CD4-positive, alpha-beta memory T cell (primary cell): ENCODE measurements around the gene APOA1. TPM values are rescaled to one million over a fixed set of nuclear protein-coding genes. Genes with fewer than 3 reads are reported as not detected.

Source experiments
- CTCF ChIA-PET: fragments of 350-600 bp; sonication (Branson Sonifier 250); formaldehyde crosslinking; loops from one replicate; lab custom pipeline; 2021; ENCODE audit warnings: inconsistent platforms; ENCODE audit not compliant: partially characterized antibody; lab: Charles Lee
- POLR2A ChIA-PET: fragments of 350-600 bp; sonication (Branson Sonifier 250); formaldehyde crosslinking; loops from one replicate; lab custom pipeline; 2021; ENCODE audit not compliant: partially characterized antibody; lab: Charles Lee
- DNase-seq, 5 donors: peaks; one replicate each; pipeline versions ENCODE4 v3.0.0 to v3.0.0-alpha.2; 2020 to 2022; ENCODE audit warnings: mixed read lengths in 1 of 5
- H3K27ac ChIP-seq: one replicate; pipeline ENCODE4 v1.7.0; 2013; ENCODE audit warnings: low read depth, low read length
- H3K27me3 ChIP-seq: 2 replicates; pipeline ENCODE4 v1.7.0; 2013; ENCODE audit warnings: mild to moderate bottlenecking, low read length, moderate library complexity; ENCODE audit not compliant: insufficient read depth
- H3K36me3 ChIP-seq: 2 replicates; pipeline ENCODE4 v1.7.0; 2013; ENCODE audit warnings: mild to moderate bottlenecking, low read length, moderate library complexity; ENCODE audit not compliant: insufficient read depth
- H3K4me1 ChIP-seq: 2 replicates; pipeline ENCODE4 v1.7.0; 2013; ENCODE audit warnings: mild to moderate bottlenecking, low read length, moderate library complexity; ENCODE audit not compliant: insufficient read depth
- H3K4me3 ChIP-seq, 2 donors: one replicate each; pipeline ENCODE4 v1.7.0; 2013; ENCODE audit warnings: low read length in 2 of 2, mild to moderate bottlenecking in 1 of 2
- H3K9me3 ChIP-seq, 2 donors: one replicate each; pipeline ENCODE4 v1.7.0; 2013; ENCODE audit warnings: low read length in 2 of 2, control low read depth in 1 of 2; ENCODE audit not compliant: control insufficient read depth in 1 of 2
- H3K27ac Mint-ChIP-seq, 7 donors: one replicate each; pipeline ENCODE4 v1.8.0; 2020 to 2021; ENCODE audit warnings: mixed read lengths in 7 of 7, mild to moderate bottlenecking in 6 of 7, inconsistent platforms in 3 of 7, moderate library complexity in 3 of 7
- H3K27me3 Mint-ChIP-seq, 2 donors: one replicate each; pipeline ENCODE4 v1.8.0; 2020 to 2021; ENCODE audit warnings: mixed read lengths in 2 of 2
- H3K36me3 Mint-ChIP-seq, 2 donors: one replicate each; pipeline ENCODE4 v1.8.0; 2020 to 2021; ENCODE audit warnings: mixed read lengths in 2 of 2, inconsistent platforms in 1 of 2, mild to moderate bottlenecking in 1 of 2
- H3K4me1 Mint-ChIP-seq, 4 donors: one replicate each; pipeline ENCODE4 v1.8.0; 2020 to 2021; ENCODE audit warnings: mixed read lengths in 4 of 4, mild to moderate bottlenecking in 1 of 4
- H3K4me3 Mint-ChIP-seq, 8 donors: one replicate each; pipeline ENCODE4 v1.8.0; 2020 to 2021; ENCODE audit warnings: mixed read lengths in 8 of 8, mild to moderate bottlenecking in 7 of 8, moderate library complexity in 6 of 8, inconsistent platforms in 3 of 8
- H3K9me3 Mint-ChIP-seq, 8 donors: one replicate each; pipeline ENCODE4 v1.8.0; 2020 to 2021; ENCODE audit warnings: mixed read lengths in 8 of 8, mild to moderate bottlenecking in 5 of 8, inconsistent platforms in 3 of 8, moderate library complexity in 1 of 8
- intact Hi-C: fragments of 100-400 bp; cut with micrococcal nuclease; formaldehyde crosslinking; loops from one replicate; pipeline ENCODE4 v1.15.1; 2023
- polyA plus RNA-seq, 2 donors: library from polyadenylated mRNA; unstranded; fragments of 300-500 nt; fragmentation: Illumina TruSeq; gene quantifications; one replicate each; pipeline ENCODE4 v1.2.3, GENCODE V29; 2021
- total RNA-seq, 2 experiments: library from RNA; stranded (reverse); gene quantifications; one replicate each; pipeline ENCODE4 v1.2.3, GENCODE V29; 2021

Gene APOA1
- total RNA-seq: under 1 TPM in 1 of 2 experiments, not detected in 1; 0.75 TPM
- polyA plus RNA-seq: under 1 TPM in 1 of 2 donors, not detected in 1; 0.50 TPM

GRCh38 chr11:116837231-116838091 lies at the start of gene APOA1:
TSS of gene APOA1 (minus strand) at chr11:116837622. CDS start at chr11:116837387, 235 bp downstream.
- Histone ChIP-seq H3K27me3 (no peaks in the 10 kb centered on the region), H3K4me3 (no peak within 1 kb of the TSS), H3K27ac (no peak within 1 kb of the TSS), H3K9me3 (no peaks in the 10 kb centered on the region), H3K4me1 (peaks cover 15% of the 10 kb centered on the region), H3K36me3 (no peaks in the 10 kb centered on the region)
- CTCF ChIA-PET: interaction anchor here (1.5 to 10.0 kb wide), 12 partner anchors 14 to 268 kb away, joined by 3 to 189 read pairs (median 12); partner anchors contain the start of genes APOA5, SIK3 and ZPR1
- DNase-seq: no peak
- POLR2A ChIA-PET: interaction anchor here (2.8 to 3.3 kb wide), 2 partner anchors 15 to 50 kb away, joined by 26 to 103 read pairs; partner anchors contain the start of gene ZPR1
- Mint-ChIP-seq H3K4me3 (peak within 1 kb of the TSS in 2 of 8 donors; percentile 24 to 31), H3K9me3 (no peaks in the 10 kb centered on the region), H3K36me3 (no peaks in the 10 kb centered on the region), H3K4me1 (peaks cover 4 to 21% (median 9%) of the 10 kb centered on the region in 4 donors), H3K27me3 (no peaks in the 10 kb centered on the region), H3K27ac (peak within 1 kb of the TSS in 2 of 7 donors; percentile 70 to 83)
- intact Hi-C loops: no loop called here

- peaks cover 13 to 26% (median 23%) of the 10 kb centered on the region in 4 donors for H3K4me1 Mint-ChIP-seq
- no peaks in the 10 kb centered on the region for H3K27me3 Mint-ChIP-seq
- no peak for DNase-seq
- CTCF ChIA-PET: interaction anchor here (0.9 to 1.1 kb wide), 2 partner anchors 50 to 220 kb away, joined by 4 read pairs; no protein-coding TSS in a partner anchor
- POLR2A ChIA-PET: no interaction called here
- H3K27ac ChIP-seq: no peak overlapping the region
- H3K9me3 Mint-ChIP-seq: no peaks in the 10 kb centered on the region
- no peak overlapping the region for H3K4me3 Mint-ChIP-seq
- peak overlapping the region in 5 of 7 donors; percentile 35 to 68 (median 57) for H3K27ac Mint-ChIP-seq
- H3K27me3 ChIP-seq: no peaks in the 10 kb centered on the region
- intact Hi-C loops: no loop called here
- H3K4me3 ChIP-seq: no peak overlapping the region
- H3K36me3 Mint-ChIP-seq: peaks cover 13 to 18% of the 10 kb centered on the region in 2 donors
- H3K36me3 ChIP-seq: no peaks in the 10 kb centered on the region
- H3K9me3 ChIP-seq: no peaks in the 10 kb centered on the region
- peaks cover 23% of the 10 kb centered on the region for H3K4me1 ChIP-seq
These were observed 48.7 kb upstream of the APOA1 start for GRCh38 chr11:116885951-116886655.

- Mint-ChIP-seq H3K36me3 (peaks cover 14 to 22% of the 10 kb centered on the region in 2 donors), H3K9me3 (no peaks in the 10 kb centered on the region), H3K27me3 (no peaks in the 10 kb centered on the region), H3K27ac (peak overlapping the region in 5 of 7 donors; percentile 11 to 75 (median 31)), H3K4me1 (peaks cover 10 to 12% (median 11%) of the 10 kb centered on the region in 4 donors), H3K4me3 (no peak overlapping the region)
- Histone ChIP-seq H3K4me3 (no peak overlapping the region), H3K36me3 (no peaks in the 10 kb centered on the region), H3K27me3 (no peaks in the 10 kb centered on the region), H3K4me1 (no peaks in the 10 kb centered on the region), H3K27ac (no peak overlapping the region), H3K9me3 (no peaks in the 10 kb centered on the region)
- ChIA-PET CTCF (interaction anchor here (1.2 to 8.8 kb wide), 4 partner anchors 19 to 225 kb away, joined by 3 to 155 read pairs (median 5); no protein-coding TSS in a partner anchor), POLR2A (interaction anchor here (0.8 kb wide), 1 partner anchor 214 kb away, joined by 3 read pairs; no protein-coding TSS in a partner anchor)
- intact Hi-C loops: no loop called here
- DNase-seq: no peak
These were observed 45.0 kb upstream of the APOA1 start for GRCh38 chr11:116882386-116882785.

GRCh38 chr11:116881143-116881542 lies 43.7 kb upstream of the APOA1 start:
- CTCF ChIA-PET: interaction anchor here (0.9 to 8.8 kb wide), 15 partner anchors 8 to 226 kb away, joined by 3 to 155 read pairs (median 7); partner anchors contain the start of genes APOA5, SIK3 and ZPR1
- no peak for DNase-seq
- Mint-ChIP-seq H3K27me3 (no peaks in the 10 kb centered on the region), H3K36me3 (peaks cover 9 to 28% of the 10 kb centered on the region in 2 donors), H3K9me3 (no peaks in the 10 kb centered on the region), H3K4me1 (peaks cover 10 to 12% (median 11%) of the 10 kb centered on the region in 4 donors), H3K27ac (peak overlapping the region in 4 of 7 donors; percentile 62 to 82 (median 72)), H3K4me3 (no peak overlapping the region)
- POLR2A ChIA-PET: no interaction called here
- H3K36me3 ChIP-seq: no peaks in the 10 kb centered on the region
- H3K4me1 ChIP-seq: no peaks in the 10 kb centered on the region
- H3K9me3 ChIP-seq: no peaks in the 10 kb centered on the region
- H3K27ac ChIP-seq: no peak overlapping the region
- H3K4me3 ChIP-seq: no peak overlapping the region
- H3K27me3 ChIP-seq: no peaks in the 10 kb centered on the region
- intact Hi-C loops: no loop called here

GRCh38 chr11:116879800-116880625 lies 42.6 kb upstream of the APOA1 start:
- Mint-ChIP-seq H3K36me3 (peaks cover 18 to 37% of the 10 kb centered on the region in 2 donors), H3K4me1 (peaks cover 10 to 12% (median 11%) of the 10 kb centered on the region in 4 donors), H3K27me3 (no peaks in the 10 kb centered on the region), H3K9me3 (no peaks in the 10 kb centered on the region), H3K27ac (peak overlapping the region; percentile 35 to 79 (median 64)), H3K4me3 (no peak overlapping the region)
- ChIA-PET CTCF (interaction anchor here (0.6 to 8.8 kb wide), 26 partner anchors 9 to 350 kb away, joined by 3 to 155 read pairs (median 5); partner anchors contain the start of genes APOA5, SIK3 and ZPR1), POLR2A (interaction anchor here (1.0 to 2.5 kb wide), 5 partner anchors 10 to 226 kb away, joined by 3 to 16 read pairs (median 7); partner anchors contain the start of gene SIK3)
- Histone ChIP-seq H3K27ac (no peak overlapping the region), H3K4me3 (no peak overlapping the region), H3K27me3 (no peaks in the 10 kb centered on the region), H3K9me3 (no peaks in the 10 kb centered on the region), H3K4me1 (no peaks in the 10 kb centered on the region), H3K36me3 (peaks cover 8% of the 10 kb centered on the region)
- peak; percentile 39 to 56 (median 50) for DNase-seq
- intact Hi-C loops: loop anchor here (1.0 kb wide), 2 partner anchors 226 to 346 kb away; no protein-coding TSS in a partner anchor

GRCh38 chr11:116876656-116877055 lies 39.2 kb upstream of the APOA1 start:
- H3K27me3 Mint-ChIP-seq: no peaks in the 10 kb centered on the region
- H3K4me1 ChIP-seq: no peaks in the 10 kb centered on the region
- H3K4me3 Mint-ChIP-seq: no peak overlapping the region
- H3K27ac ChIP-seq: no peak overlapping the region
- peaks cover 37% of the 10 kb centered on the region for H3K36me3 ChIP-seq
- no peaks in the 10 kb centered on the region for H3K9me3 ChIP-seq
- no peak for DNase-seq
- CTCF ChIA-PET: interaction anchor here (1.0 to 8.8 kb wide), 4 partner anchors 50 to 231 kb away, joined by 3 to 155 read pairs (median 16); partner anchors contain the start of genes APOA5 and SIK3
- H3K27me3 ChIP-seq: no peaks in the 10 kb centered on the region
- H3K9me3 Mint-ChIP-seq: peaks cover 0 to 2% (median 0%) of the 10 kb centered on the region in 8 donors
- H3K4me3 ChIP-seq: no peak overlapping the region
- intact Hi-C loops: no loop called here
- H3K4me1 Mint-ChIP-seq: peaks cover 9 to 12% (median 11%) of the 10 kb centered on the region in 4 donors
- H3K36me3 Mint-ChIP-seq: peaks cover 41 to 63% of the 10 kb centered on the region in 2 donors
- peak overlapping the region in 4 of 7 donors; percentile 36 to 47 (median 44) for H3K27ac Mint-ChIP-seq
- POLR2A ChIA-PET: interaction anchor here (1.0 to 1.2 kb wide), 2 partner anchors 22 to 267 kb away, joined by 3 read pairs; partner anchors contain the start of gene PAFAH1B2
